Right renal cortex interstitium (tissue), 3 donors: ENCODE measurements around the gene ASB18. TPM values are rescaled to one million over a fixed set of nuclear protein-coding genes. Genes with fewer than 3 reads are reported as not detected.

Experiments
- DNase-seq, 3 donors: peaks; one replicate each; pipeline ENCODE4 v3.0.0-alpha.2; 2013; ENCODE audit warnings: low read depth in 3 of 3, low spot score in 2 of 3
- polyA plus RNA-seq, 3 donors: library from polyadenylated mRNA; unstranded; fragments of 120-200 nt; gene quantifications; one replicate each; pipeline ENCODE4 v1.2.1, GENCODE V29; 2013; ENCODE audit not compliant: insufficient read length in 3 of 3

ASB18 gene
- polyA plus RNA-seq, 3 donors = 0.03 to 0.06 TPM; not detected in 1

GRCh38 chr2:236209996-236210395 is 54.2 kb downstream of the ASB18 start:
- DNase-seq = no peak

GRCh38 chr2:236209535-236209934 is 54.7 kb downstream of the ASB18 start:
- no peak for DNase-seq

GRCh38 chr2:236208019-236208926 is 55.9 kb downstream of the ASB18 start:
- DNase-seq = no peak

- no peak for DNase-seq
These were observed 56.7 kb downstream of the ASB18 start for GRCh38 chr2:236207472-236207871.

GRCh38 chr2:236205867-236206645 is 58.1 kb downstream of the ASB18 start:
- no peak for DNase-seq

- DNase-seq = no peak
These were observed 59.3 kb downstream of the ASB18 start for GRCh38 chr2:236204953-236205352.

GRCh38 chr2:236200378-236200777 is 63.8 kb downstream of the ASB18 start:
- DNase-seq = no peak

GRCh38 chr2:236196366-236196765 is 67.8 kb downstream of the ASB18 start:
- no peak for DNase-seq

GRCh38 chr2:236195726-236196125 is 68.5 kb downstream of the ASB18 start:
- no peak for DNase-seq

- no peak for DNase-seq
These were observed 69.4 kb downstream of the ASB18 start for GRCh38 chr2:236194786-236195185.

GRCh38 chr2:236193026-236193425 is 71.2 kb downstream of the ASB18 start:
- no peak for DNase-seq

GRCh38 chr2:236190674-236191073 is 73.5 kb downstream of the ASB18 start:
- DNase-seq = no peak

GRCh38 chr2:236184701-236185100 is 79.5 kb downstream of the ASB18 start:
- no peak for DNase-seq

- no peak for DNase-seq
These were observed 83.3 kb downstream of the ASB18 start for GRCh38 chr2:236180831-236181453.

- DNase-seq = no peak
These were observed 84.0 kb downstream of the ASB18 start for GRCh38 chr2:236180076-236180816.

- DNase-seq = no peak
These were observed 84.8 kb downstream of the ASB18 start for GRCh38 chr2:236179236-236180075.

- no peak for DNase-seq
These were observed 85.3 kb downstream of the ASB18 start for GRCh38 chr2:236178890-236179235.

- no peak for DNase-seq
These were observed 86.0 kb downstream of the ASB18 start for GRCh38 chr2:236177967-236178889.

- no peak for DNase-seq
These were observed 86.6 kb downstream of the ASB18 start for GRCh38 chr2:236177604-236177966.
